Mononuclear cell (primary cell): ENCODE data around the gene DNAJC5G. TPM values are rescaled to one million over a fixed set of nuclear protein-coding genes. Genes with fewer than 3 reads are reported as not detected.
"Not testable (repeated sequence)": the region's sequence is repeated elsewhere in the genome, so short reads cannot be mapped to it uniquely, and the experiment has no call there.

Source experiments
- H3K27me3 ChIP-seq: 2 replicates; pipeline ENCODE4 v1.6.0; 2011; ENCODE audit warnings: low read length, control low read depth; ENCODE audit not compliant: insufficient read depth
- H3K4me1 ChIP-seq: 2 replicates; pipeline ENCODE4 v1.5.1; 2011; ENCODE audit warnings: mild to moderate bottlenecking, low read length, control low read depth; ENCODE audit not compliant: insufficient read depth
- H3K4me3 ChIP-seq: 2 replicates; pipeline ENCODE4 v1.5.1; 2011; ENCODE audit warnings: mild to moderate bottlenecking, low read length, moderate library complexity
- H3K9me3 ChIP-seq: 2 replicates; pipeline ENCODE4 v1.5.1; 2011; ENCODE audit warnings: low read depth, mild to moderate bottlenecking, control low read depth, low read length
- total RNA-seq: library from RNA; depleted of rRNA; stranded (reverse); fragments of >200 nt; gene quantifications from one replicate; pipeline ENCODE4 v1.2.3, GENCODE V29; 2012

The DNAJC5G gene
- total RNA-seq, 1 donor: not detected

DNA sequence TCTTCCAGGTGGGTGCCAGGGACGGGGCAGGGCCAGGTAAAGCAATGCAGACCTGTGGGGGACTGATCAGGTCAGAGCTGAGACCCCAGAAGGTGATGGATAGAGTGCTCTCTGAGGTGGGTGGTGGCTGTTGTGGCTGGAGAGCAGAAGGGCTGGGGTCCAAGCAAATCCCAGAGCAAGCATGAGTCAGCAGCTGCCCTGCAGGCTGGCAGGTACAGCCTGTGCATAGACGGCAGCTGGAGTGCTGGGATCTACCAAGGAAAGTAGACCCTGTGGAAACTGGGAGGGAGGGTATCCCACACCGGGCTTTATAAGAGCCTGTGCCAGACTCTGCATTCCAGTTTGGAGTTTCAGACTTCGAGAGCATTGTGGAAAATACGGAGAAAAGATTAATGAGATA lies 7.7 kb downstream of the DNAJC5G start:
- peaks cover 3% of the 10 kb centered on the region for H3K4me1 ChIP-seq
- no peak overlapping the region for H3K4me3 ChIP-seq
- peaks cover 3% of the 10 kb centered on the region for H3K27me3 ChIP-seq
- H3K9me3 ChIP-seq: no peaks in the 10 kb centered on the region

DNA sequence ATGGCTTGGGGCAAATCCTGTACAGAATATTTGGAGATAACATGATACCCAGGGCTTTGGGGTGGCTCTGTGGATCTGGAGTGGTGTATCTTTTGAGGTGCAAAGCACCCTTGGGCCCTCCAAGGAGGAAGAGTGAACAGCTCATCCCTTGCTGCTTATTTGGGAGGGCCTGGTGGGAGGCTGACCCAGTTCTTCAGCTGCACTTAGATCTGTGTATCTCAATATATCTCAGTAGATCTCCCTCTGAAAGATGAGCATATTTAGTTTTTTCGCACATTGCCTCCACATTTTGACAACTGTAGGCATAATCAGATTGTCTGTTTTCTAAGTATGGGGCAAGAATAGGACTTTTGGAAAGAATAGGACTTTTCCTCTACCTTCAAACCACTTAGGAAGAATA lies 9.8 kb downstream of the DNAJC5G start:
- H3K9me3 ChIP-seq: no peaks in the 10 kb centered on the region

DNA sequence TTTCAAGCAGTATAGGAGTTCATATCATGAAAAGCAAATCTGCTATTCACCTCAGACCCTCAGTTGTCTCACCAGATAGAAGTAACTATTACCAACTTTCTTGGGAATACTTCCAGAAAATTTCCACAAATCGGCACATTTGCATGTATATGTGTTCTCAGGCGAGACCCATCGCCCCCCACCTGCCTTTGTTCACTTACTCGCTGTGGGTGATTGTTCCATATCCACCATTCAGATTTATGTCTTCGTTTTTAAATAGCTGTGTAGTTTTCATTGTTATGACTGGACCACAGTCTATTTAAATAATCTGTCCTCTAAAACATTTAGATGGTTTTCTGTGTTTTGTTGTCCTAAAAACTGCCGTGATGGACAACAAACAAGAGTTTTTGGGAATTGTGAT lies 10.2 kb downstream of the DNAJC5G start:
- no peaks in the 10 kb centered on the region for H3K9me3 ChIP-seq
- H3K4me1 ChIP-seq: no peaks in the 10 kb centered on the region
- peaks cover 1% of the 10 kb centered on the region for H3K27me3 ChIP-seq
- no peak overlapping the region for H3K4me3 ChIP-seq

More for the DNA sequence above, 9.8 kb downstream of the DNAJC5G start:
- Histone ChIP-seq H3K4me1 (no peaks in the 10 kb centered on the region), H3K4me3 (no peak overlapping the region), H3K27me3 (peaks cover 3% of the 10 kb centered on the region)

DNA sequence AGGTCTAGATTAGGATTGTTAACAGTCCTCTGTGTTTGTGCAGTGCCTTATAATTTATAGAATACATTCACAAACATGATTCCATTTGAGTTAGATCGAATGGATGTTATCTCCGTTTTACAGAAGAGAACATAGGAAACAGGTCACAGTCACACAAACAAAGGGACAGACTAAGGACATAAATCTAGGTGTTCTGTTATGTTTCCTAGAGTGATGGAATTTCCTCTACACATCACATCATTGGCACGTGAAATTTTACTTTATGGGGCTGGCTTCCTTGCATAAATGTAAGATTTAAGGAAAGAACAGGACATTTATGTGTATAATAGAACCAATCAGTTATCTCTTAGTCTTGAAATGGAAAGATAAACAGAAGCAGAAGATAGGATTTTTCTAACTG lies 13.4 kb downstream of the DNAJC5G start:
- Histone ChIP-seq H3K4me1 (no peaks in the 10 kb centered on the region), H3K4me3 (no peak overlapping the region), H3K9me3 (no peaks in the 10 kb centered on the region), H3K27me3 (no peaks in the 10 kb centered on the region)

DNA sequence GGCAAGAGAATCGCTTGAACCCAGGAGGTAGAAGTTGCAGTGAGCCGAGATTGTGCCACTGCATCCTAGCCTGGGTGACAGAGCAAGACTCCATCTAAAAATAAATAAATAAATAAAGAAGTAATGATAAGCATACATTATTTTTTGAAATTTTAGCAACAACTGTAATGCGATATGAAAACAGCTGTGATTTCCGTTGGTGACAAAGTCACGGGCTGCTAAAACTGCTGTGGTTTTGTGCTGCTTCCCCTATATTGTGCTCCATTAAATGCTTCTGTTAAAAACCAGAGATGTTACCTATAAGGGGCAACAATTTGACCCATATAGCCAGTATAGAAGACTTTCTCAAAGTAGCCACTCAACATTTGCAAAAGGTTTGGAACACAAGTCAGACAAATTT lies 15.3 kb downstream of the DNAJC5G start:
- Histone ChIP-seq H3K9me3 (no peaks in the 10 kb centered on the region), H3K4me1 (no peaks in the 10 kb centered on the region), H3K4me3 (no peak overlapping the region), H3K27me3 (no peaks in the 10 kb centered on the region)

DNA sequence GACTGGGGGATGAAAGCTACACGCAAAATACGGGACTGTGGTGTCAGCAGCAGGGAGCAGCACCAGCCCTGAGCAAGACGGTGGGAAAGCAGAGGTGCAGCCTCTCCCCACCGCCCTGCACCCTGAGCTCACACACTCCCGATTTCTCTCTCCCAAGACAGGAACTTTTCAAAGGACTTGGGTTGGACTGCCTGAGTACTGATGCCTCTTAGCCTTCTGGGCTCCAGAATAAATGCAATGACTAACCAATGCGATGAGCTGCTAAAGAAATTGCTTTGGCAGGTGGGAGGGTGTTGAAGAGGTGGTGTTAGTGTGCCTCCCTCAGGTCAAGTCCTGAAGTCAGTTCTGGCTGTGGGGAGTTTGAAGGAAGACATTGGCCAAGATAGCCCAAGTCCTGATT lies 16.6 kb downstream of the DNAJC5G start:
- H3K4me1 ChIP-seq: peaks cover 10% of the 10 kb centered on the region
- no peaks in the 10 kb centered on the region for H3K9me3 ChIP-seq
- no peak overlapping the region for H3K4me3 ChIP-seq
- no peaks in the 10 kb centered on the region for H3K27me3 ChIP-seq

DNA sequence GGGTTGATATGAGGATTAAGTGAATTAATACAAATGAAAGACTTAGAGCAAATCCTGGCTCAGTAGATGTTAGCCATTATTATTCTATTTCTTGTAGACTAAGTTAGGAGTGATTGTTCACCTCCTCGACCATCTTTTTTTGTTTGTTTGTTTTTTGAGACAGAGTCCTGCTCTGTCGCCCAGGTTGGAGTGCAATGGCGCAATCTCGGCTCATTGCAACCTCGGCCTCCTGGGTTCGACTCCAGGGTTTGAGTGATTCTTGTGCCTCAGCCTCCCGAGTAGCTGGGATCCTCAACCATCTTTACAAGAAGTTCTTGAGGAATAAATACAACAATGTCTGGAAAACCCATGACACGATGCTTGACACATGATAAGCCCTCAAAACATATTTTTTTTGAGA lies 19.7 kb downstream of the DNAJC5G start:
- no peak overlapping the region for H3K4me3 ChIP-seq
- H3K9me3 ChIP-seq: no peaks in the 10 kb centered on the region
- H3K4me1 ChIP-seq: peaks cover 13% of the 10 kb centered on the region
- H3K27me3 ChIP-seq: no peaks in the 10 kb centered on the region

DNA sequence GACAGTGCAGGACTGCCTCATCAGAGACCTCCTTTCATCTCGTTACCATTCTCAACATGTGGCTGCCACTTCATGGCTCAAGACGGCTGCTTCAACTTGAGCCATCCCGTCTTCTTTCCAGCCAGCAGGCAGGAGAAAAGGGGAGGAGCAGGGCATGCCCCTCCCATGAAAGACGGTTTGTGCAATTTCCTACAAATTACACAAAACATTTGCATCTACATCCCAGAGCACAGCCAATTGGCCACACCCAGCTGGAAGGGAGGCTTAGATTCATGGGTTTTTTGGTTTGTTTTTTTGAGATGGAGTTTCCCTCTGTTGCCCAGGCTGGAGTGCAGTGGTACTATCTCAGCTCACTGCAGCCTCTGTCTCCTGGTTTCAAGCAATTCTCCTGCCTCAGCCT lies 21.2 kb downstream of the DNAJC5G start:
- Histone ChIP-seq H3K27me3 (no peaks in the 10 kb centered on the region), H3K4me1 (peaks cover 13% of the 10 kb centered on the region), H3K4me3 (no peak overlapping the region), H3K9me3 (no peaks in the 10 kb centered on the region)

DNA sequence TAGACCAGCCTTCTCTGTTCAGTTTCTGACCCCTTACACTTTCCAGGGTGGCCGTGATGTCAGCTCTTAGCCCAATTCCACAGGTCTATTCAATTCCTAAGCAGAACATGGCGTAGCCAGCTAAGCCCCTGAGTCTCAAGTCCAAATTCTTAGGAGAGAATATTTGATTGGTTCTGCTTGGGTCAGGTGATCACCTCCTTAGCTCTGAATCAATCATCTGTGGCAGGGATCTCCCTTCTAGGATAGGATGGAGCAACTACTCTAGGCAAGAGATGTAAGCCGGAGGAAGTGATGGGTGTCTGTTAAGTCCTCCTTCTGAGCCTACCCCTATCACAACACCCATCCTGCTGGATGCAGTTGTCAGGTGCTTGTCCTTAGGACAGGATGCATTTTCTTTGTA lies 22.0 kb downstream of the DNAJC5G start:
- H3K4me3 ChIP-seq: no peak overlapping the region
- no peaks in the 10 kb centered on the region for H3K9me3 ChIP-seq
- H3K4me1 ChIP-seq: peaks cover 13% of the 10 kb centered on the region
- no peaks in the 10 kb centered on the region for H3K27me3 ChIP-seq

DNA sequence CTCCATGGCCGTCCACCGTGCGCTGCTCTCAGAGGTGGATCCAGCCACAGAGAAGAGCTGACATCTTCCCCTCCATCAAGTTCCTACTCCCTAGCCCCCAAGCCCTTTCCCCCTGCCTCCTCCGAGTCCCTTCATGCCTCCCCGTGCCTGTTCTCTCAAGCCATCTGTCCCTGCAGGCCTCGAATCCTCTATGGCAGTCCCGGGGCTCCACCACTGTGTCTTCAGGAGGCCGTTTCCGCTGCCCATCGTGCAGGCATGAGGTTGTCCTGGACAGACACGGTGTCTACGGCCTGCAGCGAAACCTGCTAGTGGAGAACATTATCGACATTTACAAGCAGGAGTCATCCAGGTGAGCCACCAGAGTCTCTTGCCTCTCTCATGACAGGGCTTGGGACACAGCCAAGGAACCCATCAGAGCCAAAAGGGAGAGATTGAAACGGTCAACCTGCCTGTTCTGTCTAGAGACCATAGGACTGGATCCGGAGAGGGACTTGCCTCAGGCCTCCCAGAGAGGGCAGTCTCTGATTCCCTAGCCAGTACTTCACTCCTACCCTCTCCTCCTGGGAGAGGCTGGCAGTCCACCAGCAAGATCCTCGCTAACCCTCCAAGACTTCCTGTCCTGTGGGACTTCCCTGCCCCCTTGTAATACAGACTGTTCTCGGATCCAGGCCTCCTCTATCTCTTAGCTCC lies 23.3 kb downstream of the DNAJC5G start:
- Histone ChIP-seq H3K4me3 (no peak overlapping the region), H3K4me1 (peaks cover 19% of the 10 kb centered on the region), H3K9me3 (no peaks in the 10 kb centered on the region), H3K27me3 (no peaks in the 10 kb centered on the region)

DNA sequence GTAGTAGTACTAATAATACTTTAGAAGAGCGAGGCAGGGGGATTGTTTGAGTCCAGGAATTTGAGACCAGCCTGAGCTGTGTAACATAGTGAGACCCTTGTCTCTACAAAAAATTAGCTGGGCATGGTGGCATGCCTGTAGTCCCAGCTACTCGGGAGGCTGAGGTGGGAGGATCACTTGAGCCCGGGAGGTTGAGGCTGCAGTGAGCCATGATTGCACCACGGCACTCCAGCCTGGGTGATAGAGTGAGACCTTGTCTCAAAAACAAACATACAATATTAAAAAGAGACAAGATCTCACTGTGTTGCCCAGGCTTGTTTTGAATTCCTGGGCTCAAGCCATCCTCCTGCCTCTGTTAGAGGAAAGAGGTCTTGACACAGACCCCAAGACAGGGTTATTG lies 25.4 kb downstream of the DNAJC5G start:
- H3K4me1 ChIP-seq: peaks cover 19% of the 10 kb centered on the region
- H3K27me3 ChIP-seq, H3K4me3 ChIP-seq, H3K9me3 ChIP-seq: not testable (repeated sequence)

DNA sequence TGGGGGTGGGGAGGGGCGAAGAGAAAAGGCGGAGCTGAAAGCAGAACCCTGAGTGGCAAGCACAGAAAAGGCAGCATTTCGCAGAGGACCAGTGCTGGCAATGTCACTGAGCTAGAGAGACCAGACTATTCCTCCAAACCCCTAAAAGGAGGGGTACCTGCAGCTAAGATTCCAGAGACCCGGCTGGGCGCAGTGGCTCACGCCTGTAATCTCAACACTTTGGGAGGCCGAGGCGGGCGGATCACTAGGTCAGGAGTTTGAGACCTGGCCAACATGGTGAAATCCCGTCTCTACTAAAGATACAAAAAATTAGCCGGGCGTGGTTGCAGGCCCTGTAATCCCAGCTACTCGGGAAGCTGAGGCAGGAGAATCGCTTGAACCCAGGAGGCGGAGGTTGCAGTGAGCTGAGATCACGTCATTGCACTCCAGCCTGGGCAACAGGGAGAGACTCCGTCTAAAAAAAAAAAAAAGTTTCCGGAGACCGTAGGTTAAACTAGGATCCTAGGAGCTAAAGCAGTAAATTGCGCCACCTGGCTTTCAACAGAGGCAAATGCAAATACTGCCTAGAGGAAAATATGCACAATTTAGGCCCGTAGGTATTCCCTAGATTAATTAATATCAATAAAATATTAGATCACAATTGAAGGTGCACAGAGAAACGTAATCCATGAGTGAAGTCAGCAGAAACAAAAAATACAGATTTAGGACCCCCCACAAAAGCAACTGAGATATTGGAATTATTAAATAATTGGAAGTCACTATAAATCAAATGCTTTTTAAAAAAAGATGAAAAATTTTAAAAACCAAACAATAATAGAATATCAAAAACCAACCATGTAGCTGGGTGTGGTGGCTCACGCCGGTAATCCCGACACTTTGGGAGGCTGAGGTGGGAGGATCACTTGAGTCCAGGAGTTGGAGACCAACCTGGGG lies 28.1 kb downstream of the DNAJC5G start:
- Histone ChIP-seq H3K4me1 (peaks cover 18% of the 10 kb centered on the region), H3K9me3 (no peaks in the 10 kb centered on the region), H3K27me3 (peaks cover 29% of the 10 kb centered on the region), H3K4me3 (peak overlapping the region; percentile 16)

DNA sequence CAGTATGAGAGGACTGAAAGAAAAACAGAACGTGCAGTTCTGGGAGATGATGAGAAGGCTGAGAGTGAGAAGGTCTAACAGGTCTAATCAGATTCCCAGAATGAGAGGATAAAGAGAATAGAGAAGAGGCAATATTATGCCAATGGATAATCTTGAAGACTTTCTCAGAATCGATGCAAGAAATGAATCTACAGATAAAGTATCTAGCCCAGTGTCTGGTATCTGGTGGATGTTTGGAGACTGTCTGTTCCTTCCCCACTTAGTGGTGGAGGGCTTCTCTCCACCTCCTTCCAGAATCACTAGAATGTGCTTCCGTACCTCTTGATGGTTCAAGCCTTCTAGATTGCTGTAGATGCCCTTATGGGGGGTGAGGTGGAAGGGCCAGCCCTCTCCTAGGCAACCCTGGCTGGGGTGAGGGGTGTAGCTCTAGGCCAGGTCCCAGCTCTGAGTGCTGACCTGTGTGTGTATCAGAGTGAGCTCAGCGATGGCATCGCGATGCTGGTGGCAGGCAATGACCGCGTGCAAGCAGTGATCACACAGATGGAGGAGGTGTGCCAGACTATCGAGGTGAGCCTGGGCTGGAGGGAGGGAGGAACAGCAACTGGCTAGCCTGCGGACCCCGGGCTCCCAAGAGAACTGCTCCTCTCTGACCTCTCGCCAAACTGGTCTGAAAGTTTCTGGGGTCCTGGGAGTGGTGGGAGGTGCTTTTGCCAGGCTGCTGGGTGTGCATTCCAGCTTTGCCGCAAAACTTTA lies 29.4 kb downstream of the DNAJC5G start:
- no peak overlapping the region for H3K4me3 ChIP-seq
- peaks cover 18% of the 10 kb centered on the region for H3K4me1 ChIP-seq
- H3K27me3 ChIP-seq: peaks cover 29% of the 10 kb centered on the region
- no peaks in the 10 kb centered on the region for H3K9me3 ChIP-seq

DNA sequence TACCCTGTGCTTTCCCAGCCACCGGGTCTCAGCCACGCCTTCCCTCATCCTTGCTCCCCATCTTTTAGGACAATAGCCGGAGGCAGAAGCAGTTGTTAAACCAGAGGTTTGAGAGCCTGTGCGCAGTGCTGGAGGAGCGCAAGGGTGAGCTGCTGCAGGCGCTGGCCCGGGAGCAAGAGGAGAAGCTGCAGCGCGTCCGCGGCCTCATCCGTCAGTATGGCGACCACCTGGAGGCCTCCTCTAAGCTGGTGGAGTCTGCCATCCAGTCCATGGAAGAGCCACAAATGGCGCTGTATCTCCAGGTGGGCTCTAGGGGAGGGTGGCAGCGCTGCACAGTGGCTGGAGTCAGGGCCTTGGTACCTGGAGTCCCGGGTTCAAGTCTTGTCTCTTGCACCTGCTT lies 30.3 kb downstream of the DNAJC5G start:
- no peaks in the 10 kb centered on the region for H3K9me3 ChIP-seq
- peaks cover 29% of the 10 kb centered on the region for H3K27me3 ChIP-seq
- H3K4me3 ChIP-seq: no peak overlapping the region
- peaks cover 18% of the 10 kb centered on the region for H3K4me1 ChIP-seq

DNA sequence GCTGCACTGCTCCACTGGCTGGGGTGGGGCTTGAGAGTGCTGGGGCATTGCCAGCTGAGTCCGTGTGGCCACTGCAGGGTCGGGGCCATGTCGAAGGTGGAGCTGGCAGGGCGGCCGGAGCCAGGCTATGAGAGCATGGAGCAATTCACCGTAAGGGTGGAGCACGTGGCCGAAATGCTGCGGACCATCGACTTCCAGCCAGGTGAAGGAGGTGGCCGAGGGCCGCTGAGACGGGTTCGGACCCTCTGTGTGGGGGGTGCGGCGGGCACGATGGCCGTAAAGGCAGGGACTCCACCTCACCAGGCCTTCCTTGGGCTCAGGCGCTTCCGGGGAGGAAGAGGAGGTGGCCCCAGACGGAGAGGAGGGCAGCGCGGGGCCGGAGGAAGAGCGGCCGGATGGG lies 30.9 kb downstream of the DNAJC5G start:
- Histone ChIP-seq H3K4me1 (peaks cover 18% of the 10 kb centered on the region), H3K9me3 (no peaks in the 10 kb centered on the region), H3K27me3 (peaks cover 29% of the 10 kb centered on the region), H3K4me3 (no peak overlapping the region)
